H9 (cell line): Measurements from ENCODE around the gene HOXD11. TPM values are rescaled to one million over a fixed set of nuclear protein-coding genes. Genes with fewer than 3 reads are reported as not detected.

Source experiments
- DNase-seq: peaks from one replicate; pipeline ENCODE4 v3.0.0-alpha.2; 2017
- H2AFZ ChIP-seq: one replicate; pipeline ENCODE4 v1.6.1; 2013; ENCODE audit warnings: mild to moderate bottlenecking, low read length, control low read depth, moderate library complexity
- H2AK5ac ChIP-seq: 2 replicates; pipeline ENCODE4 v1.6.1; 2013; ENCODE audit warnings: low read length, control low read depth, mixed read lengths; ENCODE audit not compliant: insufficient read length
- H2BK120ac ChIP-seq: one replicate; pipeline ENCODE4 v1.6.1; 2013; ENCODE audit warnings: low read depth, mild to moderate bottlenecking, low read length, control low read depth, inconsistent platforms; ENCODE audit not compliant: poor library complexity, severe bottlenecking
- H2BK12ac ChIP-seq: 2 replicates; pipeline ENCODE4 v1.6.1; 2013; ENCODE audit warnings: low read length, control low read depth, mixed read lengths, low read depth; ENCODE audit not compliant: insufficient read length
- H2BK15ac ChIP-seq: 2 replicates; pipeline ENCODE4 v1.6.1; 2013; ENCODE audit warnings: low read depth, low read length, control low read depth
- H2BK20ac ChIP-seq: one replicate; pipeline ENCODE4 v1.6.1; 2013; ENCODE audit warnings: low read depth, mild to moderate bottlenecking, low read length, control low read depth, inconsistent platforms; ENCODE audit not compliant: poor library complexity, severe bottlenecking
- H2BK5ac ChIP-seq: 2 replicates; pipeline ENCODE4 v1.6.1; 2013; ENCODE audit warnings: low read length, control low read depth, mixed read lengths; ENCODE audit not compliant: insufficient read length
- H3K14ac ChIP-seq: 2 replicates; pipeline ENCODE4 v1.6.1; 2013; ENCODE audit warnings: low read length, control low read depth; ENCODE audit not compliant: insufficient read depth
- H3K18ac ChIP-seq: 2 replicates; pipeline ENCODE4 v1.6.1; 2013; ENCODE audit warnings: low read depth, mild to moderate bottlenecking, mixed read lengths, low read length, control low read depth; ENCODE audit not compliant: insufficient read length
- H3K23ac ChIP-seq: 2 replicates; pipeline ENCODE4 v1.6.1; 2013; ENCODE audit warnings: low read length, control low read depth, mixed read lengths, low read depth; ENCODE audit not compliant: insufficient read length
- H3K23me2 ChIP-seq: 2 replicates; pipeline ENCODE4 v1.6.1; 2013; ENCODE audit warnings: low read depth, mild to moderate bottlenecking, mixed read lengths, low read length, control low read depth; ENCODE audit not compliant: insufficient read length, poor library complexity, severe bottlenecking
- H3K27ac ChIP-seq: 2 replicates; pipeline ENCODE4 v1.5.1; 2013; ENCODE audit warnings: low read length, control low read depth, mixed read lengths, low read depth; ENCODE audit not compliant: insufficient read length
- H3K27me3 ChIP-seq: 2 replicates; pipeline ENCODE4 v1.6.1; 2013; ENCODE audit warnings: low read length, control low read depth, inconsistent platforms; ENCODE audit not compliant: insufficient read depth
- H3K4ac ChIP-seq: 2 replicates; pipeline ENCODE4 v1.6.1; 2013; ENCODE audit warnings: low read depth, mild to moderate bottlenecking, control low read depth, inconsistent platforms, low read length, moderate library complexity
- H3K4me1 ChIP-seq: 2 replicates; pipeline ENCODE4 v1.6.1; 2013; ENCODE audit warnings: low read length, control low read depth, inconsistent platforms; ENCODE audit not compliant: insufficient read depth
- H3K4me2 ChIP-seq: 2 replicates; pipeline ENCODE4 v1.6.1; 2013; ENCODE audit warnings: low read length, control low read depth, mixed read lengths; ENCODE audit not compliant: insufficient read length, insufficient read depth
- H3K56ac ChIP-seq: 2 replicates; pipeline ENCODE4 v1.6.1; 2013; ENCODE audit warnings: low read depth, mild to moderate bottlenecking, mixed read lengths, low read length, control low read depth; ENCODE audit not compliant: insufficient read length
- H3K79me1 ChIP-seq: 2 replicates; pipeline ENCODE4 v1.6.1; 2013; ENCODE audit warnings: low read depth, mild to moderate bottlenecking, moderate library complexity, low read length, control low read depth, inconsistent platforms; ENCODE audit not compliant: insufficient read depth, poor library complexity, severe bottlenecking
- H3K79me2 ChIP-seq: 2 replicates; pipeline ENCODE4 v1.6.1; 2013; ENCODE audit warnings: low read length, control low read depth, inconsistent platforms; ENCODE audit not compliant: insufficient read depth
- H3K9ac ChIP-seq: 2 replicates; pipeline ENCODE4 v1.6.1; 2013; ENCODE audit warnings: low read length, control low read depth, mixed read lengths; ENCODE audit not compliant: insufficient read length; ENCODE audit errors: extremely low read depth
- H3K9me3 ChIP-seq: one replicate; pipeline ENCODE4 v1.6.1; 2013; ENCODE audit warnings: low read depth, low read length, inconsistent platforms; ENCODE audit not compliant: control insufficient read depth
- H3T11ph ChIP-seq: one replicate; pipeline ENCODE4 v1.6.1; 2013; ENCODE audit warnings: mild to moderate bottlenecking, low read length, control low read depth, inconsistent platforms
- H4K20me1 ChIP-seq: one replicate; pipeline ENCODE4 v1.6.1; 2013; ENCODE audit not compliant: control insufficient read depth, insufficient read length, insufficient read depth
- H4K5ac ChIP-seq: 2 replicates; pipeline ENCODE4 v1.6.1; 2013; ENCODE audit warnings: low read depth, mild to moderate bottlenecking, mixed read lengths, low read length, control low read depth; ENCODE audit not compliant: insufficient read length
- H4K8ac ChIP-seq: replicated peaks from 2 replicates; pipeline ENCODE4 v1.6.1; 2013; ENCODE audit warnings: low read length, control low read depth, mixed read lengths, low read depth; ENCODE audit not compliant: insufficient read length
- H4K91ac ChIP-seq: 2 replicates; pipeline ENCODE4 v1.6.1; 2013; ENCODE audit warnings: low read depth, mild to moderate bottlenecking, moderate library complexity, mixed read lengths, low read length, control low read depth; ENCODE audit not compliant: insufficient read length
- H3K27ac Mint-ChIP-seq, 3 experiments: 2 replicates in 2 of 3; 3 replicates in 1 of 3; pipeline ENCODE4 v1.8.0; 2020 to 2021; ENCODE audit warnings: mixed read lengths in 3 of 3, mild to moderate bottlenecking in 1 of 3, moderate library complexity in 1 of 3
- H3K27me3 Mint-ChIP-seq: 2 replicates; pipeline ENCODE4 v1.8.0; 2021; ENCODE audit warnings: low read depth, mild to moderate bottlenecking, moderate library complexity, mixed read lengths
- H3K36me3 Mint-ChIP-seq, 3 experiments: 2 replicates in 2 of 3; 3 replicates in 1 of 3; pipeline ENCODE4 v1.8.0; 2020 to 2021; ENCODE audit warnings: low read depth in 3 of 3, mixed read lengths in 3 of 3; ENCODE audit not compliant: insufficient read depth in 1 of 3
- H3K4me1 Mint-ChIP-seq, 2 experiments: 2 replicates each; pipeline ENCODE4 v1.8.0; 2020; ENCODE audit warnings: mixed read lengths in 2 of 2
- H3K4me3 Mint-ChIP-seq, 2 experiments: 2 replicates in 1 of 2; 3 replicates in 1 of 2; pipeline ENCODE4 v1.8.0; 2020 to 2021; ENCODE audit warnings: mild to moderate bottlenecking in 2 of 2, mixed read lengths in 2 of 2, moderate library complexity in 1 of 2
- H3K9me3 Mint-ChIP-seq, 2 experiments: 2 replicates in 1 of 2; 3 replicates in 1 of 2; pipeline ENCODE4 v1.8.0; 2020; ENCODE audit warnings: mild to moderate bottlenecking in 2 of 2, mixed read lengths in 2 of 2, moderate library complexity in 1 of 2
- WGBS: extraction: QIAGEN DNeasy Blood & Tissue Kit; methylation state at CpG from one replicate; pipeline ENCODE4 v1.1.7; 2013; ENCODE audit warnings: missing lambda C conversion rate, low lambda C conversion rate, mixed read lengths; ENCODE audit not compliant: insufficient read length; ENCODE audit errors: extremely low coverage; 5-methylcytosine and 5-hydroxymethylcytosine counted together
- total RNA-seq: library from RNA; stranded (reverse); gene quantifications from 2 replicates; pipeline ENCODE4 v1.2.1, GENCODE V29; 2021
- TF ChIP-seq, protein P1 (sequence below): fragments of 200-600 bp; sonication (generic); conservative IDR thresholded peaks from 3 replicates; pipeline ENCODE4 v1.8.0; 2021; ENCODE audit warnings: antibody characterized with exemption, mild to moderate bottlenecking

The HOXD11 gene
- total RNA-seq, 1 experiment from 2014 or later, result not detected

DNA sequence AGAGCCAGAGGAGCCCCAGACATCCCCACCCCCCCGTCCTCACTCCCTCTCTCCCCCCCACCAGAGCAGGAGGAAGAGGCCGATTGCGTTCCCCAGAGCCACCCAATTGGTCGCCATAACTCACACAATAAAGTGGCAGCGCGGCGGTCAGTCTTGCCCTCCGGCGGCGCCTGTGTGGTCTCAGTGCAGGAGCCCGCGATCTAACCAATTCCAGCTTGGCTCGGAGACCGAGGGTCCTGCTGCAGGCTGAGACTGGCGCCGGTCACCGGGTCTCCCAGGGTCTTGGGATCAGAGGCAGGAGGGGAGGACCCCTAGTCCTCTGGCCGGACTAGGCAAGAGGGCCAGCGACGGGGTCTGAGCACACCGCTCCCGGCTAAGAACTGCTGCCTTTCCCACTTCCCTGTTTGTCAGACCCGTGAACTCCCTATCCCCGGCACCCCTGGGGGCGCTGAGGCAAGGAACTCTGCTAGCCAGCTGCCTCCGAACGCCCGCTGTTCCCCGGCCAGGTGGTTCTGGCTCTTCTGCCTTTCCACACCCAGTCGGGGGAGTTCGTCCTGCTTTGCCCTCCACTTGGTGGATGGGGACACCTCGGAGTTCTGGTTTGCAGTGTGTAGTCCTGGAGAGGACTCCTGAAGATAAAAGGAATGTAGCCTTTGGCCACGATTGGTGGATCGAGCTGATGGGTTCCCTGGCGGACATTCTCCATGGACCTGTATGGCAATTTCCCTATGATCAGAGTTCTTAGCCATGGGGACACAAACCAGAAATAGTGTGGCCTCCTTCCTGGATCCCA, 8.5 kb upstream of the HOXD11 start:
- Histone ChIP-seq H2BK5ac (no peak overlapping the region), H3K27ac (no peak overlapping the region), H2BK15ac (no peak overlapping the region), H4K5ac (no peak overlapping the region), H2BK12ac (no peak overlapping the region), H3K9me3 (no peaks in the 10 kb centered on the region), H4K8ac (no peak overlapping the region), H2AFZ (no peak overlapping the region), H3K56ac (no peak overlapping the region), H3K14ac (no peak overlapping the region), H3K79me1 (no peaks in the 10 kb centered on the region), H2BK20ac (no peak overlapping the region), H2BK120ac (no peak overlapping the region), H3K18ac (no peak overlapping the region), H3K4me1 (peaks cover 3% of the 10 kb centered on the region; the same call in 1 of the 2 replicates), H3K79me2 (no peaks in the 10 kb centered on the region), H3T11ph (no peak overlapping the region), H3K9ac (no peak overlapping the region), H3K23ac (no peak overlapping the region), H3K4ac (no peak overlapping the region), H3K4me2 (peak overlapping the region; percentile 63), H2AK5ac (no peak overlapping the region), H4K91ac (no peak overlapping the region), H3K23me2 (peaks cover 5% of the 10 kb centered on the region), H3K27me3 (peaks cover 87% of the 10 kb centered on the region), H4K20me1 (no peaks in the 10 kb centered on the region)
- DNase-seq, result peak; percentile 75
- H3K27me3 Mint-ChIP-seq, result peaks cover 99% of the 10 kb centered on the region
- H3K27ac Mint-ChIP-seq, result no peak overlapping the region
- peaks cover 24 to 32% of the 10 kb centered on the region in 2 experiments for H3K4me1 Mint-ChIP-seq
- TF ChIP-seq, protein P1, sequence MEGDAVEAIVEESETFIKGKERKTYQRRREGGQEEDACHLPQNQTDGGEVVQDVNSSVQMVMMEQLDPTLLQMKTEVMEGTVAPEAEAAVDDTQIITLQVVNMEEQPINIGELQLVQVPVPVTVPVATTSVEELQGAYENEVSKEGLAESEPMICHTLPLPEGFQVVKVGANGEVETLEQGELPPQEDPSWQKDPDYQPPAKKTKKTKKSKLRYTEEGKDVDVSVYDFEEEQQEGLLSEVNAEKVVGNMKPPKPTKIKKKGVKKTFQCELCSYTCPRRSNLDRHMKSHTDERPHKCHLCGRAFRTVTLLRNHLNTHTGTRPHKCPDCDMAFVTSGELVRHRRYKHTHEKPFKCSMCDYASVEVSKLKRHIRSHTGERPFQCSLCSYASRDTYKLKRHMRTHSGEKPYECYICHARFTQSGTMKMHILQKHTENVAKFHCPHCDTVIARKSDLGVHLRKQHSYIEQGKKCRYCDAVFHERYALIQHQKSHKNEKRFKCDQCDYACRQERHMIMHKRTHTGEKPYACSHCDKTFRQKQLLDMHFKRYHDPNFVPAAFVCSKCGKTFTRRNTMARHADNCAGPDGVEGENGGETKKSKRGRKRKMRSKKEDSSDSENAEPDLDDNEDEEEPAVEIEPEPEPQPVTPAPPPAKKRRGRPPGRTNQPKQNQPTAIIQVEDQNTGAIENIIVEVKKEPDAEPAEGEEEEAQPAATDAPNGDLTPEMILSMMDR, result no peak
- H3K4me3 Mint-ChIP-seq, result peak overlapping the region in 1 of 2 experiments; percentile 76; a peak in 3 of 5 replicates
- no peaks in the 10 kb centered on the region; a peak in 1 of 7 replicates for H3K36me3 Mint-ChIP-seq
- H3K9me3 Mint-ChIP-seq, result peaks cover 5 to 27% of the 10 kb centered on the region in 2 experiments
- no CpG with 5 or more reads among the region's 35 CpGs for WGBS
